ENCODE measurements around the gene PSME3IP1. TPM values are rescaled to one million over a fixed set of nuclear protein-coding genes. Genes with fewer than 3 reads are reported as not detected.

The PSME3IP1 gene
- polyA plus RNA-seq, 1 donor = 99.4 TPM

- 73% methylated on average over 3 of the region's 7 CpGs for WGBS (ENCODE audit: insufficient coverage, low lambda C conversion rate)
- no peaks in the 10 kb centered on the region for H3K9me3 ChIP-seq (ENCODE audit: control insufficient read depth, low read depth, low read length)
- no peak overlapping the region for H3K27ac ChIP-seq (ENCODE audit: low read length)
- no peaks in the 10 kb centered on the region for H3K27me3 ChIP-seq (ENCODE audit: control insufficient read depth, insufficient read depth, low read length)
- H3K4me1 ChIP-seq (ENCODE audit: control insufficient read depth, insufficient read depth, low read length) = no peaks in the 10 kb centered on the region
- H3K4me3 ChIP-seq (ENCODE audit: low read length) = no peak overlapping the region
- DNase-seq = no peak
- peaks cover 76% of the 10 kb centered on the region for H3K36me3 ChIP-seq (ENCODE audit: control insufficient read depth, insufficient read depth, low read length)
Observed at GRCh38 chr16:57225978-57226377, 40.1 kb upstream of the PSME3IP1 start.

GRCh38 chr16:57224651-57225335 lies 39.0 kb upstream of the PSME3IP1 start:
- Histone ChIP-seq H3K4me3 (ENCODE audit: low read length) (no peak overlapping the region), H3K4me1 (ENCODE audit: control insufficient read depth, insufficient read depth, low read length) (no peaks in the 10 kb centered on the region), H3K9me3 (ENCODE audit: control insufficient read depth, low read depth, low read length) (no peaks in the 10 kb centered on the region), H3K27me3 (ENCODE audit: control insufficient read depth, insufficient read depth, low read length) (no peaks in the 10 kb centered on the region), H3K27ac (ENCODE audit: low read length) (no peak overlapping the region), H3K36me3 (ENCODE audit: control insufficient read depth, insufficient read depth, low read length) (peaks cover 76% of the 10 kb centered on the region)
- DNase-seq = no peak
- 100% methylated on average over 1 of the region's 6 CpGs for WGBS (ENCODE audit: insufficient coverage, low lambda C conversion rate)

GRCh38 chr16:57223057-57223456 lies 37.2 kb upstream of the PSME3IP1 start:
- peaks cover 6% of the 10 kb centered on the region for H3K9me3 ChIP-seq (ENCODE audit: control insufficient read depth, low read depth, low read length)
- no peak overlapping the region for H3K27ac ChIP-seq (ENCODE audit: low read length)
- H3K4me3 ChIP-seq (ENCODE audit: low read length) = no peak overlapping the region
- DNase-seq = no peak
- H3K36me3 ChIP-seq (ENCODE audit: control insufficient read depth, insufficient read depth, low read length) = peaks cover 77% of the 10 kb centered on the region
- no CpG with 5 or more reads among the region's 1 CpG for WGBS (ENCODE audit: insufficient coverage, low lambda C conversion rate)
- no peaks in the 10 kb centered on the region for H3K4me1 ChIP-seq (ENCODE audit: control insufficient read depth, insufficient read depth, low read length)
- no peaks in the 10 kb centered on the region for H3K27me3 ChIP-seq (ENCODE audit: control insufficient read depth, insufficient read depth, low read length)

- Histone ChIP-seq H3K36me3 (ENCODE audit: control insufficient read depth, insufficient read depth, low read length) (peaks cover 81% of the 10 kb centered on the region), H3K27me3 (ENCODE audit: control insufficient read depth, insufficient read depth, low read length) (no peaks in the 10 kb centered on the region), H3K9me3 (ENCODE audit: control insufficient read depth, low read depth, low read length) (peaks cover 6% of the 10 kb centered on the region), H3K4me1 (ENCODE audit: control insufficient read depth, insufficient read depth, low read length) (no peaks in the 10 kb centered on the region), H3K27ac (ENCODE audit: low read length) (no peak overlapping the region), H3K4me3 (ENCODE audit: low read length) (no peak overlapping the region)
- no CpG with 5 or more reads among the region's 2 CpGs for WGBS (ENCODE audit: insufficient coverage, low lambda C conversion rate)
- DNase-seq = no peak
Observed at GRCh38 chr16:57216968-57217367, 31.1 kb upstream of the PSME3IP1 start.

- Histone ChIP-seq H3K27me3 (ENCODE audit: control insufficient read depth, insufficient read depth, low read length) (no peaks in the 10 kb centered on the region), H3K9me3 (ENCODE audit: control insufficient read depth, low read depth, low read length) (peaks cover 3% of the 10 kb centered on the region), H3K27ac (ENCODE audit: low read length) (no peak overlapping the region), H3K4me1 (ENCODE audit: control insufficient read depth, insufficient read depth, low read length) (no peaks in the 10 kb centered on the region), H3K4me3 (ENCODE audit: low read length) (no peak overlapping the region), H3K36me3 (ENCODE audit: control insufficient read depth, insufficient read depth, low read length) (peaks cover 83% of the 10 kb centered on the region)
- WGBS (ENCODE audit: insufficient coverage, low lambda C conversion rate) = no CpG with 5 or more reads among the region's 1 CpG
- DNase-seq = no peak
Observed at GRCh38 chr16:57213462-57213861, 27.6 kb upstream of the PSME3IP1 start.

- Histone ChIP-seq H3K4me1 (ENCODE audit: control insufficient read depth, insufficient read depth, low read length) (no peaks in the 10 kb centered on the region), H3K9me3 (ENCODE audit: control insufficient read depth, low read depth, low read length) (no peaks in the 10 kb centered on the region), H3K27ac (ENCODE audit: low read length) (no peak overlapping the region), H3K27me3 (ENCODE audit: control insufficient read depth, insufficient read depth, low read length) (no peaks in the 10 kb centered on the region), H3K36me3 (ENCODE audit: control insufficient read depth, insufficient read depth, low read length) (peaks cover 74% of the 10 kb centered on the region), H3K4me3 (ENCODE audit: low read length) (no peak overlapping the region)
- WGBS (ENCODE audit: insufficient coverage, low lambda C conversion rate) = no CpG with 5 or more reads among the region's 5 CpGs
- DNase-seq = no peak
Observed at GRCh38 chr16:57209780-57210179, 23.9 kb upstream of the PSME3IP1 start.

GRCh38 chr16:57208926-57209325 lies 23.1 kb upstream of the PSME3IP1 start:
- no peaks in the 10 kb centered on the region for H3K27me3 ChIP-seq (ENCODE audit: control insufficient read depth, insufficient read depth, low read length)
- peaks cover 69% of the 10 kb centered on the region for H3K36me3 ChIP-seq (ENCODE audit: control insufficient read depth, insufficient read depth, low read length)
- no peaks in the 10 kb centered on the region for H3K4me1 ChIP-seq (ENCODE audit: control insufficient read depth, insufficient read depth, low read length)
- no peak overlapping the region for H3K27ac ChIP-seq (ENCODE audit: low read length)
- WGBS (ENCODE audit: insufficient coverage, low lambda C conversion rate) = no CpG with 5 or more reads among the region's 1 CpG
- no peak overlapping the region for H3K4me3 ChIP-seq (ENCODE audit: low read length)
- no peaks in the 10 kb centered on the region for H3K9me3 ChIP-seq (ENCODE audit: control insufficient read depth, low read depth, low read length)
- DNase-seq = no peak

- peaks cover 33% of the 10 kb centered on the region for H3K36me3 ChIP-seq (ENCODE audit: control insufficient read depth, insufficient read depth, low read length)
- H3K27ac ChIP-seq (ENCODE audit: low read length) = no peak overlapping the region
- H3K4me3 ChIP-seq (ENCODE audit: low read length) = no peak overlapping the region
- DNase-seq = no peak
- WGBS (ENCODE audit: insufficient coverage, low lambda C conversion rate) = no CpG with 5 or more reads among the region's 12 CpGs
- no peaks in the 10 kb centered on the region for H3K27me3 ChIP-seq (ENCODE audit: control insufficient read depth, insufficient read depth, low read length)
- no peaks in the 10 kb centered on the region for H3K9me3 ChIP-seq (ENCODE audit: control insufficient read depth, low read depth, low read length)
- H3K4me1 ChIP-seq (ENCODE audit: control insufficient read depth, insufficient read depth, low read length) = no peaks in the 10 kb centered on the region
Observed at GRCh38 chr16:57204675-57205074, 18.8 kb upstream of the PSME3IP1 start.

- peaks cover 27% of the 10 kb centered on the region for H3K36me3 ChIP-seq (ENCODE audit: control insufficient read depth, insufficient read depth, low read length)
- H3K4me3 ChIP-seq (ENCODE audit: low read length) = no peak overlapping the region
- no peak for DNase-seq
- H3K4me1 ChIP-seq (ENCODE audit: control insufficient read depth, insufficient read depth, low read length) = no peaks in the 10 kb centered on the region
- H3K9me3 ChIP-seq (ENCODE audit: control insufficient read depth, low read depth, low read length) = no peaks in the 10 kb centered on the region
- no CpG with 5 or more reads among the region's 1 CpG for WGBS (ENCODE audit: insufficient coverage, low lambda C conversion rate)
- H3K27me3 ChIP-seq (ENCODE audit: control insufficient read depth, insufficient read depth, low read length) = no peaks in the 10 kb centered on the region
- no peak overlapping the region for H3K27ac ChIP-seq (ENCODE audit: low read length)
Observed at GRCh38 chr16:57203451-57203850, 17.6 kb upstream of the PSME3IP1 start.

GRCh38 chr16:57202095-57202886 lies 16.5 kb upstream of the PSME3IP1 start:
- no peaks in the 10 kb centered on the region for H3K4me1 ChIP-seq (ENCODE audit: control insufficient read depth, insufficient read depth, low read length)
- H3K36me3 ChIP-seq (ENCODE audit: control insufficient read depth, insufficient read depth, low read length) = peaks cover 19% of the 10 kb centered on the region
- H3K4me3 ChIP-seq (ENCODE audit: low read length) = no peak overlapping the region
- H3K9me3 ChIP-seq (ENCODE audit: control insufficient read depth, low read depth, low read length) = no peaks in the 10 kb centered on the region
- no peaks in the 10 kb centered on the region for H3K27me3 ChIP-seq (ENCODE audit: control insufficient read depth, insufficient read depth, low read length)
- DNase-seq = no peak
- 100% methylated on average over 1 of the region's 7 CpGs for WGBS (ENCODE audit: insufficient coverage, low lambda C conversion rate)
- no peak overlapping the region for H3K27ac ChIP-seq (ENCODE audit: low read length)

Data from large intestine (tissue), 3 donors.